Testis (tissue), 2 donors: ENCODE results near the gene KCNH4.

Experiments used
- CTCF ChIP-seq, 3 experiments: fragments of 450-650 bp in 2 of 3; fragments of 200-600 bp in 1 of 3; sonication (generic) in 1 of 3; IDR thresholded peaks; one replicate each; pipeline ENCODE4 v1.5.1; 2016 to 2019; ENCODE audit warnings: antibody characterized with exemption in 3 of 3, mild to moderate bottlenecking in 2 of 3, moderate library complexity in 1 of 3
- POLR2A ChIP-seq: fragments of 450-650 bp; IDR thresholded peaks from one replicate; pipeline ENCODE4 v1.6.1; 2017; ENCODE audit warnings: antibody characterized with exemption, mild to moderate bottlenecking, moderate library complexity

GRCh38 chr17:42182927-42183734 is 2.2 kb upstream of the KCNH4 start:
- no peak for TF ChIP-seq CTCF (IDR thresholded peaks at IDR 0.05)
- no peak for TF ChIP-seq POLR2A
